ENCODE measurements around the gene OARD1.

Gene OARD1

DNA sequence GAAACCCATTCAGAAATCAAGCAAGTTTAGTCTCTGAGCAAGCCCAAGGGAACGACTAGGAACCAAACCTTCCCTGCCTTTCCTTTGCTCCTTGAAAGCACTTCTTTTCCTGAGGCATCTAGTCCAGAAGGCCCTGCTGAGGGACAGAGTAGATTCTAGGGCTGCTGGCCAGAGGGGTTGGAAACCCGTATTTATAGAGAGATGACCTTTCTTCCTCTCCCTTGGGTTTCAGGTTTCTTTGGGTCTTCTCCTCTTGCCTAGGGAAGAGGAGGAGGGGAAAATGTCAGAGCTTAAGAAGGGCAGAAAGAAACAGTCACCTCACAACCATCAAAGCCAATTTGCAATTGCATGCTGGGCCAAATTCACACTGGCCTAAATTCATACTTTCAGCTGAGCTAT, 13.4 kb downstream of the OARD1 start:
- DNase-seq (ENCODE audit: insufficient read length, low spot score) (no peak), FAIRE-seq (no peak)
- TF ChIP-seq, protein P1, sequence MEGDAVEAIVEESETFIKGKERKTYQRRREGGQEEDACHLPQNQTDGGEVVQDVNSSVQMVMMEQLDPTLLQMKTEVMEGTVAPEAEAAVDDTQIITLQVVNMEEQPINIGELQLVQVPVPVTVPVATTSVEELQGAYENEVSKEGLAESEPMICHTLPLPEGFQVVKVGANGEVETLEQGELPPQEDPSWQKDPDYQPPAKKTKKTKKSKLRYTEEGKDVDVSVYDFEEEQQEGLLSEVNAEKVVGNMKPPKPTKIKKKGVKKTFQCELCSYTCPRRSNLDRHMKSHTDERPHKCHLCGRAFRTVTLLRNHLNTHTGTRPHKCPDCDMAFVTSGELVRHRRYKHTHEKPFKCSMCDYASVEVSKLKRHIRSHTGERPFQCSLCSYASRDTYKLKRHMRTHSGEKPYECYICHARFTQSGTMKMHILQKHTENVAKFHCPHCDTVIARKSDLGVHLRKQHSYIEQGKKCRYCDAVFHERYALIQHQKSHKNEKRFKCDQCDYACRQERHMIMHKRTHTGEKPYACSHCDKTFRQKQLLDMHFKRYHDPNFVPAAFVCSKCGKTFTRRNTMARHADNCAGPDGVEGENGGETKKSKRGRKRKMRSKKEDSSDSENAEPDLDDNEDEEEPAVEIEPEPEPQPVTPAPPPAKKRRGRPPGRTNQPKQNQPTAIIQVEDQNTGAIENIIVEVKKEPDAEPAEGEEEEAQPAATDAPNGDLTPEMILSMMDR (IDR thresholded peaks at IDR 0.05; ENCODE audit: insufficient read depth, missing control alignments) = no peak

DNA sequence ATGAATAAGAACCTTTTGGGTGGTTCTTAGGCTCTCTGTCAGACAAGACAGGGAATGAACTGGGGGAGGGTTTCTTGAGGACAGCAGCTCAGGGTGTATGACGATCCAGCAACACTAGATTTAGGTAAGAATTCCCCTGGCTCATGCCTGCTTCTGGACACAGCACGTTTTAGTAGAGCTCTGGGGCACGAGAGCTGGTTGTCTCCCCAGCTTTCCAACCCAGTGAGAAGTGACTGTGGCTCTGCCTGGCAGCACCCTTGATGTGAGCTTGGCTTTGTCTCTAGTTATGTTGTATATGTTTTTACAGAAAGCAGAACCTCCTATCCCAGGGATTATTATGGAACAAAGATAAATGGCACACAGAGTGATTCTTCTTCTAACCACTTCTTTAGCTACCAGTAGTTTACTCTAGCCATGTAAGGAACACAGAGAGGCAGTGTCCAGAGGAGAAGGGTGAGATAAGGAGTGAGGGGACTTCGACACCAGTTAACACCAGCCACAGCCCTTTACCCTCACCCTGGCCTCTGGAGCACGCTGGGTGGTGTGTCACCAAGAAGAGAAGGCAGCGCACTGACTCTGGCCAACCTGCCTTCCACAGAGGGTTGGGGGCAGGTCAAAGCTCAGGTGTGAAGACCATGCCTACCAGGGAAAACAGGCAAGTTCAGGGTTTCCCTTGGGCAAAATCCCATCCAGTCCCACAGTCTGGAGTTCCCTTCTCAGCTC, 15.2 kb downstream of the OARD1 start:
- DNase-seq (ENCODE audit: insufficient read length, low spot score) = no peak
- TF ChIP-seq, protein P1 (IDR thresholded peaks at IDR 0.05; ENCODE audit: insufficient read depth, missing control alignments) = no peak
- no peak for FAIRE-seq

DNA sequence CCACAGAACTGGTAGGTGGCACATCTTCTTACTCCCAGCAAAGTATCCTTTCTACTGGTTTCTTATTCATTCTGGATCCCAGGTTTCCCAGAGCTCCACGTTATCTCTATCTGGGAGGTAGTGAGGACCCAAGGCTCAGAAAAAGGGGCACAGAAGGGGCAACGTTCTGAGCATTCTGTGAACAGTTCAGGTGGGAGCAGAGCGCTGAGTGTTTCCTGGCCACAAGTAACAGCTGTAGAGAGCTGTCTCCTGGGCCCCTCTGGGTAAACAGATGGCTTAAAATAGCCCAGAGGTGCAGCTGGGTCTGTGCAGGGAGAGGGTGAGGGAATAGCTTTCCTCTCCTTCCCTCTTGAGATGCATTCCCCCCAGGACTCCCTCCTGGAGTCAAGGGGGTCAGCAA, 17.0 kb downstream of the OARD1 start:
- FAIRE-seq (no peak), DNase-seq (ENCODE audit: insufficient read length, low spot score) (no peak)
- TF ChIP-seq, protein P1 (IDR thresholded peaks at IDR 0.05; ENCODE audit: insufficient read depth, missing control alignments) = no peak

DNA sequence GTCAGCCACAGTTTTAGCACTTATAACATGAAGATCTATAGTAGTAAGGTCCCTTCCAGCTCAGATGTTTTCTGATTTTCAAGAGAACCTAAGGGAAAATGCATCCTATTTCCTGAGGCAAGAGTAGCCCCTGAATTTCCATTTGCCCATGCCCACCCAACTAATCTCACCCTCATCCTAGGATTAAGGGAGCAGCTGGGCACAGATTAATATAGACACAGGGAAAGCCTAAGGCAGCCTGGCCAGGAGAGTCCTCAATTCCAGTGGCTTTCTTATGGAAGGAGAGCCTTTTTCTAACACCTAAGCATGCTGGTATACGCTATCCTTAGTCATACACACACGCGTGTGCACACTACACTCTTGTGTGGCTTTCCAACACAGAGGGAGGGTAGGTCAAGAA, 17.6 kb downstream of the OARD1 start:
- no peak for FAIRE-seq

DNA sequence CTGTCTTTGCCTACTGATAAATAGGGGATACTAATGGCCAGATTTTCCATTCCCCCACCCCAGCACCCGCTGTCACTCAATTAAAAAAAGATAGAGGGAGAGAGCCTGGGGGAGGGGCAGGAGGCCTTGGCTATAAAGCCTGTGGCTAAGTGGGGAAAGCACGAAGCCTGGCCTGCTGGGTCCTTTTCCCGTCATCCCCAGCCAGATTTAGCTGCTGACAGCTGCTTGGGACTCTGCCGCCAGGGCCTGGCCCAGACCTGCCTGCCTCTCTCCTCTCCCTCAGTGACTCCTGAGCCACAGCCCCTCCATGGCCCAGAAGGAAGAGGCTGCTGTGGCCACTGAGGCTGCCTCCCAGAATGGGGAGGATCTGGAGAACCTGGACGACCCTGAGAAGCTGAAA, 19.1 kb downstream of the OARD1 start, which contains the start of gene APOBEC2:
Gene APOBEC2, plus strand, starts transcription at position 162 of the 400 bp plus-strand sequence. Its CDS starts 146 bp downstream, at position 308.
- TF ChIP-seq, protein P1 (IDR thresholded peaks at IDR 0.05; ENCODE audit: insufficient read depth, missing control alignments) = no peak
- FAIRE-seq (no peak), DNase-seq (ENCODE audit: insufficient read length, low spot score) (no peak)

More for the DNA sequence above, 17.6 kb downstream of the OARD1 start:
- TF ChIP-seq, protein P1 (IDR thresholded peaks at IDR 0.05; ENCODE audit: insufficient read depth, missing control alignments) = no peak
- DNase-seq (ENCODE audit: insufficient read length, low spot score) = no peak

DNA sequence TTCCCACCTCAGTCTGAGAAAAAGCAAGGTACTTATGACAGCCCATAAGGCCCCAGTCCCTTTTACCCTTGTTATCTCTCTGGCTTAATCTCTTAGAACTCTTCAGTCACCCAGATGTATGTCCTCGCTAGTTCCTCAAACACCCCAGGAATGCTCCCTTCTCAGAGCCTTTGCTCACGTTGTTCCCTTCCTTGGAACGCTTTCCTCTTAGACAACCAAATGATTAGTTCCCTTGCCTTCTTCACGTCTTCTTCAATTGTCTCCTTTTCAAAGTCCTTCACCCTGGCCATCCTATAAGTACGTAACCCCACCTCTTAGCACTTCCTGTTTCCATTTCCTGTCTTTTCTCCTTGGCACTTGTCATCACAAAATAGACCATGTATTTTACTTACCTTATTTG, 20.3 kb downstream of the OARD1 start:
- TF ChIP-seq, protein P1 (IDR thresholded peaks at IDR 0.05; ENCODE audit: insufficient read depth, missing control alignments) = no peak
- FAIRE-seq = no peak
- no peak for DNase-seq (ENCODE audit: insufficient read length, low spot score)

DNA sequence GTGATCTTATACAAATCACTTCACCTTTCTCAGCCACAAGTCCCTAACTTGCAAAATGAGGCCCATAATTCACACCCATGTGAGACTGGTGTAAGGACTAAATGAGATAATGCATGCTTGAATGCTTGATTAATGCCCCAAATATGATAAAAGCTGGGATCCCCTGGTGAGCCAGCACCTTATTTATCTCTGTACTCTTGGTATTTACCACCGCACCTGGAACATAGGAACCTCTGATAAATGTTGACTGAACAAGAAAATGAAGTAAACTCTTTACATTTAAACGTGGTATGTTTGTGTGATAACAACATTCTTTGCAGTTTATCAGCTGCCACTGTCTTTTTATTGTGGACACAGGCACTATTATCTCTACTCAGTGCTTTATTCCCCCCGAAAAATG, 21.6 kb downstream of the OARD1 start:
- no peak for FAIRE-seq

More for the DNA sequence above, 21.6 kb downstream of the OARD1 start:
- TF ChIP-seq, protein P1 (IDR thresholded peaks at IDR 0.05; ENCODE audit: insufficient read depth, missing control alignments) = no peak
- DNase-seq (ENCODE audit: insufficient read length, low spot score) = no peak
